Frontal cortex (tissue), 4 donors: ENCODE results near the gene CSPG4. TPM values are rescaled to one million over a fixed set of nuclear protein-coding genes. Genes with fewer than 3 reads are reported as not detected.

Experiments used
- DNase-seq, 2 donors: peaks; one replicate each; pipeline ENCODE4 v3.0.0; 2012; ENCODE audit warnings: low spot score in 2 of 2
- FAIRE-seq: peaks from 2 replicates; lab custom pipeline; 2012; peaks lifted over from hg19 to GRCh38; lab: Jason Lieb, UNC
- total RNA-seq: library from RNA; depleted of rRNA; stranded (reverse); fragments of >200 nt; gene quantifications from one replicate; pipeline ENCODE4 v1.2.3, GENCODE V29; 2014
- donor health status: control.
- donor health status: control.
- donor health status: control.

Gene CSPG4
- total RNA-seq, 1 donor from 2014 or later: 4.5 TPM

DNA sequence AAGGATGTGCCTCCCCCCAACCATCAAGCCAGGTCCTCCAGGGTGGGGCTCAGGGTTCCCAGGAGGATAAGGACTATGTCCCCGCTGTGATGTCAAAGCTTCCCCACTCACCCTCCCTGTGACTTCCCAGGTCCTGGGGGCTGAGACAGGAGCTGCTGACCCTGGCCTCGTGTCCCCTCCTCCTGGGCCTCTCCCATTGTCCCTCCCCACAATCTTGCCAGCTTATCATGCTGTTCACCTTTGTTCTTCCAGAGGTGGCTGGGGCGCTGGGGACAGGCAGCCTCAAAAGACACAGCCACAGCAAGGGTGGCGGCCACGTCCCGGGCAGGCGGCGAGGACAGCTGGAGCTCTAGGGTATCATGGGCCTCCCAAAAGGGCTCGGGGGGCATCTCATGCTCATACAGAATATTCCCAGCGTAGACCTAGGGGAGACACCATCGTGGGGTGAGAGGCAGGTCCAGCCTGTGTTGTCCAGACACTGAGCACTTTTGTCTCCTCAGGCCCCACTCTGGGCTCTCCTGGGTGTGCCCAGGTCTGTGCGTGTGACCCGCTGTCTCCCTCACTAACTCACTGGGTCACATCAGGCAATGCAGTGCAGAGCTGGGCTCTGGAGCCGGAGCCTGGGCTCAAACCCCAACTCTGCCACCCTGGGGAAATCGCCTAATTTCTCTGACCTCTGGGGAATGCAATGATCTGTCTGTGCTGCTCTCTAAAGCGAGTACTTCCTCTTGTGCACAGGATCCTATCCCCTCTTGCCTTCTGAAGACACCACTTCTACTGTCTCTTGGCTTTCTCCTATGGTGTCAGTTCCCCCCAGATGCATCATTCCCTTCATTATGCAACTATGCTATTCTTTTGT is 35.0 kb downstream of the CSPG4 start:
- DNase-seq: no peak
- no peak for FAIRE-seq

GRCh38 chr15:75676688-75677464 is 35.8 kb downstream of the CSPG4 start:
- FAIRE-seq (no peak), DNase-seq (no peak)

DNA sequence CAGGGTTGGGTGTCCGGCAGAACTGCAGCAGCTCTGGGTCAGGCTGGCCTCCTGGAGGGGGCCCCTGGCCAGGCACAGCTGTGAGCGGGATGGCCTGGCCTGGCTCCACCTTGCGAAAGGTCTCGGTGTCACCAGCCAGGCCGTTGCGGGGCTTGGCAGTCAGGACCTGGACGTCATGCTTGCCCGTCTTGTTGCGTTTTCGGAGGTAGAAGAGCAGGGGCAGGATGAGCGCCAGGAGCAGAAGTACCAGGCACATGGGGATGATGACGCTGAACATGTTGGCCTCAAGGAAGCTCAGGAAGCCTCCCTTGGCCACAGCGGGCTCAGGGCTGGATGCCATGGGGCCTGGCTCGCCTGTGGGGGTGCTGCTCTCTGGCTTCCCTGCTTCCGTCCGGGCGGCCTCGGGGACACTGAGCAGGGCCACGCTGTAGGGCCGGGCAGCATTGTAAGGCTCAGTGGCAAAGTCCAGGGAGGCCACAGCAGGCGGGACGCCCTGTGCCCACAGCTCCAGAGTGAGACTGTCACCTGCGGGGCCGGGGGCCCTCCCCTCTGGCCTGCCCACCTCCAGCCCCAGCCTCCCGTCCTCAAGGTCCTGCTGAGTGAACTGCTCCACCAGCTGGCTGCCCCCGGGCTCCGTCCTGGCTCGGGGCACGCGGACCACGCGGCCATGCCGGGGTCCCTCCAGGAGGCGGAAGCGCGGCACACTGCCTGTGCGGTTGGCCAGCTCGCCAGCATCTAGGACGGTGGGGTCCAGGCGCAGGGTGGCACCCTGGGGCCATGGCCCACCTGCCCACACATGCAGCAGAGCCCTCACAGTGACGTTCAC is 36.9 kb downstream of the CSPG4 start:
- FAIRE-seq: no peak
- DNase-seq: no peak

DNA sequence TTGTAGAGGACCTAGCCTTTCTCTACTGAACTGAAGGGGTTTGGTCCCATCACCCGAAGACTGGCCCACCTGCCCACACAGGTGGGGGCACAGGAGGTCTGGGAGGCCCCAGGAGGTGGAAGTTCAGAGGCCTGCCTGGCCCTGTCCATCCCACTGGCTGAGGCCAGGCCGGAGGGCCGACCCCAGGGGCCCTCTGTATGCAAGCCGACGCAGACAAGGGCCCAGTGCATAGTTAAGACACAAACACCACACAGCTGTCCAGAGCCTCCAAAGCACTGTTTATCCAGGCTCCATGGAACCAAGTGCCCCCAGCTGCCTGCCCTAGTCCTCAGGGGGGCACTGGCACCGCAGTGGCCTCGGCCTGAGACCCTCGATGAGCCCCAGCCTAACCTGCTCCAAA is 38.3 kb downstream of the CSPG4 start:
- DNase-seq (no peak), FAIRE-seq (no peak)

- no peak for FAIRE-seq
- DNase-seq: no peak
These were observed 39.0 kb downstream of the CSPG4 start for GRCh38 chr15:75673426-75674235.

- DNase-seq (no peak), FAIRE-seq (no peak)
These were observed 39.8 kb downstream of the CSPG4 start for GRCh38 chr15:75672646-75673425.

DNA sequence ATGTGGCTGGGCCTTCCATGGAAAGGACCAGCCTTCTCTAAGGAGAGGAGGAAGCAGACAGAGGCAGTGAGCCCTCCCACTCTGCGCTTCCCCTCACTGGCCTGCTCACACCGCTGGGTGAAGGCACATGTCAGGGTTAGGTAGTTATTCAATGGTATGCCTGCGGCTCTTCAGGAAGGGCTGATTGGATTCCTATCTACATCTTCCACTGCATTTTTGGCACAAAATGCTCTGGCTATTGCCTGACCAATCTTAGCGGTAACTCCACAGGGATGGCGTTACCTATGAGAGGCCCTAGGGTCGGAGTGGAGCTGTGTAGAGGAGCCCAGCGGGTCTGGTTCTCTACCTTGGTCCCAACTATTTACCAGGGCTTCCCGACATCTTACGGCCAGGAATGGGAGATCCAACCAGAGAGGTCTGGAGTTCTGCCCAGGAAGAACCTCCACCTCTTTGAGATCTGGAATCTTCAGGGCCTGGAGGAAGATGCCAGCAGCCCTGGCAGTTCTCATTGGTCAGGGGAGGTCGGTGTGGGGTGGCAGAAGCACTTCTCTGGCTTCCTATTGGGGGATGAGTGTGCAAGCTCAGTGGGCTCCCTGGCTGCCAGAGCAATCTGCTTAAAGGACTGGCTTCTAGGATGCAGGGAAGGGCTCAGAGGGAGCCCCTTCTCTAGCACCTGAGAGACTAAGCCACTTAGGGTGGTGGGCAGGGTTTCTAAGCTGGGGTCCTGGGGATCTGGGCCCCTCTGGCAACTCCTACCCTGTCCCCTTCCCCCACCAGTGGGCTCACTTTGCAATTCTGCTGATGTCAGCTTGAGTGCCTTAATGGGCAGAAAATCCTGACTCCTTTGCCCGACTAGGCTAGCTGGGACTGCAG is 40.7 kb downstream of the CSPG4 start:
- no peak for FAIRE-seq
- no peak for DNase-seq

DNA sequence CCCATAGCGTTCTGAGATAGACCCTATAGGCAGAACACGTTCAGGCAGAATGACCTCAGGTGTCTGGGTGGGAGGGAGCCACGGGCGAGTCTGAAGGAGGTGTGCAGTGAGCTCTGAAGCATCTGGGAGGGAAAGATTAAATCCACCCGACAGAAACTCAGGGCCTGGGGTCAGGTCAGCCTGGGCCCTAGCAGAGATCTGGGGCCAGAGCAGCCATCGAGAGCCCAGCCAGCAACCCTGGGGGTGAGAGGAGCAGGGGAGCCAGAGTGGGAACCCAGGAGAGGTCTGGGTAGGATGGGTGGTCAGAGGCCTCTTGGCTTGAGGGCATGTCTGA is 42.8 kb downstream of the CSPG4 start:
- FAIRE-seq: no peak
- DNase-seq: no peak

DNA sequence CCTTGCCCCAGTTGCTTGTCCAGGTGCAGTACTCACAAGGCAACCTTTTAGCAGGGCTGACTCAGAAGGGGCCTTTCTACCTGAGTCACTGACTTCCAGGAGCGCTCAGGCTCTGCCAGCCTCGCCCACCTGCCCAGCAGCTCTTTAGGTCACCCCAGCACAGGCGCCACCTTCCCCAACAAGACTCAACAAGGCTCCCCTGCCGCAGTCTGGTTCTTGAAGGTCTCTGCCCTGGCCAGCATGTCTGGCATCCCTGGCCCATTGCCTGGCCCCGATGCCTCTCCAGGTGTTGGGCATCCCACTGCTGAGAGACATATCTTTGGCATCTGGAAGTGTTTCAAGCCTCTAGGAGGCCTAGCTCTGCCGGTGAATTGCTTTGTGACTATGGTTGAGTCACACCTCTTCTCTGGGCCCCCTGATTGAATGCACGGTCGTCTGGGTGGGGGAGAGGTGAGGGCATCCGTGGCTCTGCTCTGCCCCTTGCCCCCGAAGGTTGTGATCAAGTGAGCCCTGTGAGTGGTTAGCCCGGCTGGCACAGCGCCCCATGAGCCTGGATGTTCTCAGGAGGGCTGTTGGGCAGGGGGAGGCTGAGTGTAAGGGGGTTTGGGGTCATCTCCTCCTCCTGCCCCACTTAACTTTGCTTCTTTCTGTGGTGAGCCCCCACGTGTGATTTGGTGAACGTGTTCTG is 43.3 kb downstream of the CSPG4 start:
- no peak for DNase-seq
- no peak for FAIRE-seq

GRCh38 chr15:75666823-75667501 is 45.7 kb downstream of the CSPG4 start:
- FAIRE-seq: no peak
- no peak for DNase-seq

DNA sequence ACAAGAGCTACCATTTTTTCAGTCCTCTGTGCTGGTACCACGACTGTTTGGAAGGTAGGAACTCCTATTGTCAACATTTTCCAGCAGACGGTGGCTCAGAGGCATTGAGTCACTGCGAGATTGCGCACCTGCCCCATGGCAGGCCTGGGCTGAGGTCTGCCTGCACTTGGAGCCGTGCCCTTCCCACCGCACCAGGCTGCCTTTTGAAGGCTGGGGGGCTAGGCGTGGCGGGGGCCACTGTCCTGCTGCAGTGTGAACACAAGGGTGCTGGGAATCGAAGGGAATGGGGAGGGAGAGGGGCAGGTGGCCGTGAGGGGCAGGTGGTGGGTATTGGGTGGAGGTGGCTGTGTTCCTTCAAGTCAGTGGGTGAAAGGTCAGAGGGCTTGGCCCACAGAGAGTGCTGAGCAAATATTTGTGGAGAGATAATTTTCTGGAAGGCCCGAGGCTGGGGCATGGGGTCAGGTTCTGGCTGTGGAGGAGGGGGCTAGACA is 48.7 kb downstream of the CSPG4 start:
- FAIRE-seq: no peak

DNA sequence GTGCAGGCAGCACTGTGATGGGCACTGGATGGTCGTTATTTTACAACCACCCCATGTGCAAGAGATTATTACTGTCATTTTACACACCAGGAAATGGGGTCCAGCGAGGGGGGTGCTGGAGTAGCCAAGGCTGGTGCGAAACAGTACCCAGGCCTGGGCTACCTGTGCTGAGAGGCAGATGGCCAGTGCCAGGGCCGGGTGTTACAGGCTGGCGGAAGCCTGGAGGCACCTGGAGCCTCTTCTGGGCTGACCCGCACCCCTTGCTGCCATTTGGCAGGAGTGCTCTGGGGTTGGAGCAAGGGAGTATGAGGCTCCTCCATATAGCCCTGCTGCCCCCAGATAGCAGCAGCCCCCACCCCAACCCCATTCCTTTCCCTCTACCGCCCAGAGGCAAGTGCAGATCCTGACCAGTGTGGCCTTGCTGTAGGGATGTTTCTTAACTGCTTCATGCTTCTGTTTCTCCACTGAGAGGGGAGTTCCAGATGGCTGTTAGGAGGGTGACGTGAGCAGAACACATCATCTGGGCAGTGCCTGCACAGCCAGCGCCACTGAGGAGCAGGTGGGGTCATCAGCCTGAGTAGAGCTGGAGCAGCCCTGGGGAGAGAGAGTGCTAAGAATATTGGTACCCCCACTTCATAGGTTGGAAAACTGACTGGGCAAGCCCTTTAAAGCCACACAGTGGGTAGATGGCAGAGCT is 49.7 kb downstream of the CSPG4 start:
- no peak for FAIRE-seq
- no peak for DNase-seq

More for the DNA sequence above, 48.7 kb downstream of the CSPG4 start:
- DNase-seq: no peak

DNA sequence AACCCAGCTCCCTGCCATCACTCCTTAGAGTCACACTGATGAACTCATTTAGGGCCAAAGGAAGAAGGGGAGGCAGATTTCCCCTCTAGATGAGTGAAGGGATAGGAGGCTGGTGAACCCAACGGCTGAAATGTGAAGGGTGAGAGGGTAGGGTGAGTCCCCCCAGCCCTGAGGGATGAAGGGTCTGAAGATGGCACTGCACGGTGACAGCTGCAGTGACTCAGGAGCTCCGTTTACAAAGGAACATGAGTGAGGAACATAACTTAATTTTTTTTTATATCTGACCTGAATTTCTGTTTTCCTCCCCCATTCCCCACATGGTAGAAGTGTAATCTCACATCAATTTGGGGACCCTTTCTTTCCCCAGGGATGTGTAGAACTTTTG is 50.9 kb downstream of the CSPG4 start:
- DNase-seq (no peak), FAIRE-seq (no peak)

- FAIRE-seq (no peak), DNase-seq (no peak)
These were observed 51.4 kb downstream of the CSPG4 start for GRCh38 chr15:75661100-75661755.

GRCh38 chr15:75659928-75660645 is 52.6 kb downstream of the CSPG4 start:
- FAIRE-seq (no peak), DNase-seq (no peak)
